Measurements from ENCODE around the gene RABIF.
"Not testable (repeated sequence)": the region's sequence is repeated elsewhere in the genome, so short reads cannot be mapped to it uniquely, and the experiment has no call there.

The RABIF gene

DNA sequence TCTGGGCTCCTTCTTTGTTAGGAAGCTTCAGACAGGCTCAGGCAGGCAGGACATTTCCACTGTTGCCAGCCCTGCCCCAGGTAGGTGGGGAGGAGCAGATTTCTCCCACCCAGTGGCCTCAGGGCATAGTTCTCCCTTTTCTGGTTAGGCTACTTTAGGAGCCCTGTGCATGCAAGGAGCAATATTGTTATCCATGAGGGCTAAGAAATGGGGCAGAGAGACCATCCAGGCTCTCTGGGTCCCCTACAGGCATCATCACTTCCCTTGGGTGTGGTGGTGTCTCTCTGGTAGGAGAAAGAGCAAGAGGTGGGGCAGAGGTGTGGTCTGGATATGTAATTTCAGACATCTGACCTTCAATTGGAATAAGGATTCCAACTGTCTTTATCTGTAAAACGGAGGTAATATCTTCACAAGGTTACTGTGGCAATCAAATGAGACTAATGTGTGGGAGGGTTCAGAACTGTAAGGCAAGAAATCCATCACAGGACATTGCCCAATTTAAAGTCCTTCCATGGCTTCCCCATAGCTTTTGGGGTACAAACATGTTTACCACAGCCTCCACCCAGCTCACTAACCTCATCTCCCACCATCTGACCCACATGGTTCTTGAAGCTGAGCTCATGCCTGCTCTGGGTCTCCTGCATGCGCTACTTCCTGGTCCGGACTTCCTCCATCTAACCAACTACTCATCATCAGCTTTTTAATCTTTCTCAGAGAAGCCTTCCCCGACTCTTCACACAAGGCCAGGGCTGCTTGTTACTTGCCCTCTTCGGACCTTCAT, 52.1 kb downstream of the RABIF start:
- TF ChIP-seq, protein P1, sequence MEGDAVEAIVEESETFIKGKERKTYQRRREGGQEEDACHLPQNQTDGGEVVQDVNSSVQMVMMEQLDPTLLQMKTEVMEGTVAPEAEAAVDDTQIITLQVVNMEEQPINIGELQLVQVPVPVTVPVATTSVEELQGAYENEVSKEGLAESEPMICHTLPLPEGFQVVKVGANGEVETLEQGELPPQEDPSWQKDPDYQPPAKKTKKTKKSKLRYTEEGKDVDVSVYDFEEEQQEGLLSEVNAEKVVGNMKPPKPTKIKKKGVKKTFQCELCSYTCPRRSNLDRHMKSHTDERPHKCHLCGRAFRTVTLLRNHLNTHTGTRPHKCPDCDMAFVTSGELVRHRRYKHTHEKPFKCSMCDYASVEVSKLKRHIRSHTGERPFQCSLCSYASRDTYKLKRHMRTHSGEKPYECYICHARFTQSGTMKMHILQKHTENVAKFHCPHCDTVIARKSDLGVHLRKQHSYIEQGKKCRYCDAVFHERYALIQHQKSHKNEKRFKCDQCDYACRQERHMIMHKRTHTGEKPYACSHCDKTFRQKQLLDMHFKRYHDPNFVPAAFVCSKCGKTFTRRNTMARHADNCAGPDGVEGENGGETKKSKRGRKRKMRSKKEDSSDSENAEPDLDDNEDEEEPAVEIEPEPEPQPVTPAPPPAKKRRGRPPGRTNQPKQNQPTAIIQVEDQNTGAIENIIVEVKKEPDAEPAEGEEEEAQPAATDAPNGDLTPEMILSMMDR (IDR thresholded peaks at IDR 0.05): no peak
- DNase-seq: no peak
- no peak overlapping the region for H3K4me3 ChIP-seq
- H3K27me3 ChIP-seq: peaks cover 0 to 16% of the 10 kb centered on the region in 2 donors
- H3K27ac ChIP-seq: no peak overlapping the region
- intact Hi-C loops (cut with DNase I; ENCODE audit: low total_unique reads): no loop called here
- no peaks in the 10 kb centered on the region for H3K36me3 ChIP-seq
- H3K4me1 ChIP-seq: no peaks in the 10 kb centered on the region
- no peaks in the 10 kb centered on the region for H3K9me3 ChIP-seq

DNA sequence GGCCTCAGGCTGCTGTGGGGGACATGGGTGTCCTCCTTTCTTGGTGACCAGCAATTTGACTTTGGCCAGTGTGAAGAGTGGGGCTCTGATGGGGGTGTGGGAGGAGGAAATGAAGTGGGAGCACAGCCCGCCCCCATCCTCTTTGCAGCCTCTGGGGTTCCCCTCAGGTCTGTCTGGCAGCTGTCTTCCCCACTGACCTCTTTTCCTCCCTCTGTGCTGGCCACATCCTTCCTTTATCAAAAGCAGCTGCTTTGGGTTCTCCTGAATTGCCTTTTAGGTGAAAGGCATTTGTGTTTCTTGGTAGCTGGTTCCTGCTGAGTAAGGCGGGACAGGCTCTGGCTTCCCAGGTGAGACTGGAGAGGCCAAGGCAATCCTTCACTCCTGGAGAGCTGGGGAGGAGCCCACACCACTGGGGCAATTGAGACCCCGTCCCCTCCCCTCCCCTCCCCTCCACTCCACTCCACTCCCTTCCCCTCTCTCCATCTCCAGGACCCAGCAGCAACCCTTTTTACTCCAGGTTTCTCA, 53.3 kb downstream of the RABIF start:
- TF ChIP-seq, protein P1 (IDR thresholded peaks at IDR 0.05): no peak
- peaks cover 0 to 16% of the 10 kb centered on the region in 2 donors for H3K27me3 ChIP-seq
- intact Hi-C loops (cut with DNase I; ENCODE audit: low total_unique reads): no loop called here
- H3K27ac ChIP-seq: no peak overlapping the region
- H3K4me3 ChIP-seq: no peak overlapping the region
- no peak for DNase-seq
- H3K4me1 ChIP-seq: no peaks in the 10 kb centered on the region
- H3K9me3 ChIP-seq: no peaks in the 10 kb centered on the region
- H3K36me3 ChIP-seq: no peaks in the 10 kb centered on the region

DNA sequence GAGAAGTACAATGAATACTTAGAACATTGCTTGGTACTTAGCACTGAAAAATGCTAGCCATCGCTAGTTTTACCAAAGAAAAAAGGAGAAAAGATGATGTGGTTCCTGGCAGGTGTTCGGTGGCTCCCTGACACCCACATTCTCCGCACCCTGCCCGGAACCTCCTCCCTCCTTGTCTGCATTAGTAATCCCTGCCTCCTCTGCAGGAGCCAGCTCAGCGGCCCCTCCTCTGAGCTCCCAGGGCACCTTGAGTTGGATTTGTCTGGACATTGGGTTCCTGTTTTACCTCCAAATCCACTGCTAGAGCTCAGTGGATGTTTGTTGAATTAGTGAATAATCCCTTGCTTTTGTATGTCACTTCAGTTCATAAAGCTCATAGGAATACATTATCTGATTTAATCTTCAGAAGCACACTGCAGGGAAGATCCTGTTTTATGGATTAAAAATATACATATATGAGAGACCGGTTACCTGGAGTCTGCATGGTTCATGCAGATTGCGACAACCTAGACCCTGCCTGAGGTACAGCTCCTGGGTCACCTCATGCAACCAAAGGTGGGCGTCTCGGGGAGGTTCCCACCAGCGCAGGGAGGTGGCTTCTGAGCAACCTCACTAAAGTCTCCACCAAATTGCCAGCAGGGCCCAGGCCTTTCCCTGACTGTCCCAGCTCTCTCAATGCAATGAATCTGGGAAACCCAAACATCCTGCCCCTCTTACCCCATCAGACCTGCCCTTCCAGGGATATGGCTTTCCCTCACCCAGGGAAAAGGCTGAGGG, 54.0 kb downstream of the RABIF start:
- no peak for DNase-seq
- Histone ChIP-seq H3K27ac (no peak overlapping the region), H3K4me3 (no peak overlapping the region), H3K4me1 (no peaks in the 10 kb centered on the region), H3K27me3 (peaks cover 0 to 16% of the 10 kb centered on the region in 2 donors), H3K9me3 (no peaks in the 10 kb centered on the region), H3K36me3 (no peaks in the 10 kb centered on the region)
- TF ChIP-seq, protein P1 (IDR thresholded peaks at IDR 0.05): no peak
- intact Hi-C loops (cut with DNase I; ENCODE audit: low total_unique reads): no loop called here

DNA sequence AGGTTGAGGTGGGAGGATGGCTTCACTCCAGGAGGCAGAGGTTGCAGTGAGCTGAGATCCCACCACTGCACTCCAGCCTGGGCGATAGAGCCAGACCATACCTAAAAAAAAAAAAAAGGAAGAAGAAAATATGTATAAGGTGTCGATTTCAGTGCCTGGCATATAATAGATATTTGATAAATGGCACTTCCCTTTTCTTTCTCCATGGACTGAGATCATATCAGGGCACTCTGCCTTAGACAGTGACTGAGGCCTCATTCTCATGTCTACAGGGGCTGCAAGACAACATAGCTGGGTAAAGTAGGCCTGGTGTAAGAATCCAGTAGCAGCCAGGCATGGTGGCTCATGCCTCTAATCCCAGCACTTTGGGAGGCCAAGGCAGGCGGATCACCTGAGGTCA, 57.0 kb downstream of the RABIF start:
- peaks cover 0 to 14% of the 10 kb centered on the region in 2 donors for H3K27me3 ChIP-seq
- TF ChIP-seq, protein P1 (IDR thresholded peaks at IDR 0.05): no peak
- no peaks in the 10 kb centered on the region for H3K9me3 ChIP-seq
- H3K4me1 ChIP-seq: no peaks in the 10 kb centered on the region
- no peak overlapping the region for H3K27ac ChIP-seq
- intact Hi-C loops (cut with DNase I; ENCODE audit: low total_unique reads): no loop called here
- DNase-seq: no peak
- H3K4me3 ChIP-seq: no peak overlapping the region
- H3K36me3 ChIP-seq: no peaks in the 10 kb centered on the region

DNA sequence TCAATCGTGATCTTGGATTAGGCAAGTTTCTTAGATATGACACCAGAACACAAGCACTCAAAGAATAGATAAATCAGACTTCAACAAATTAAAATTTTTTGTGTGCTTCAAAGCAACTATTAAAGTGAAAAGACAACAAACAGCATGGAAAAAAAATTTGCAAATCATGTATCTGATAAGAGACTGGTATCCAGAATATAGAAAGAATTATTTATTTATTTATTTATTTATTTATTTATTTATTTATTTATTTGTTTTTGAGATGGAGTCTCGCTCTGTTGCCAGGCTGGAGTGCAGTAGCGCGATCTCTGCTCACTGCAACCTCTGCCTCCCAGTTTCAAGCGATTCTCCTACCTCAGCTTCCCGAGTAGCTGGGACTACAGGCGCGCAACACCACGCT, 59.7 kb downstream of the RABIF start:
- DNase-seq; H3K27me3 ChIP-seq; H3K4me3 ChIP-seq; H3K36me3 ChIP-seq; H3K27ac ChIP-seq; intact Hi-C loops (cut with DNase I; ENCODE audit: low total_unique reads); H3K9me3 ChIP-seq; H3K4me1 ChIP-seq: not testable (repeated sequence)
